ENCODE results near the gene LYZL1. TPM values are rescaled to one million over a fixed set of nuclear protein-coding genes. Genes with fewer than 3 reads are reported as not detected.

Gene LYZL1
- not detected in 5 replicates for total RNA-seq (2022; extraction: Qiagen RNA extraction; ENCODE audit: low read depth)

DNA sequence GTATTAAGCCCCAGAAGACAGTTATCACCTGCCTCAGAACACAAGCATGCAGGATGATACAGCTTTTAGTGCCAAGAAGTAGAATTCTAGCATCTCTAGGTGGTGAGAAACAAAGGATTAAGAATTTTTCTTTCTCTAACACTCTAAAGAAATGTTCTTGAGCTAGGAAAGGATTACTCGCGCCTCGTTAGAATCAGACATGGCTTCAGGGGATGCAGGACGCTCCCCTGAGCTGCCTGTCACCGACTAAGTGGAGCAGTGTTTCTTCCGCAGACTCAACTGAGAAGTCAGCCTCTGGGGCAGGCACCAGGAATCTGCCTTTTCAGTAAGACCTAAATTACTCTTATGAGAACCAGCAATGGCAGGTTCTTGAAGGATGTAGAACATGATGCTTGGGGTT, at the start of gene LYZL1:
TSS of gene LYZL1 (plus strand) at position 165 of the 400 bp plus-strand sequence. CDS start 2,798 bp downstream, outside the sequence.

All from A549 treated with DMSO at 1 μM for 4 hours (cell line).